ENCODE results near the gene ALS2. TPM values are rescaled to one million over a fixed set of nuclear protein-coding genes. Genes with fewer than 3 reads are reported as not detected.

Gene ALS2
- total RNA-seq, 1 experiment from 2014 or later: 28.4 TPM

DNA sequence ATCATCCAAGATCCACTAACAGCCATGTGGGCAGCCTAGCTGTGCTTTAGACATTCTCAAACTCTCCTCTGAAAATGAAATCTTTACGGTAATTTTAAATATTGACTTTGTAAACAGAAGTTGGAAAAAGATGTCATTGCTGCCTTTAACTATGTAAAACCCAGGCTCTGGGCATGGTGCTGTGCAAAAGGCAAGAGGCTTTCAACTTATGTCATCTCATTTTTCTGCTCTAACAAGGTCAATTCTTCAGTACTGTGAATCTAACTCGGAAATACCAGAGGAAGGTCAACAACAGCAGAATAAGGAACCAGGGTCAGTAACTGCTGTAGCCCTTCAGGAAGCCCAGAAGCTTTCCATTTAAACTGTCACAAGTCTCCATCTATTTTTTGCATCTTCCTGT, 45.2 kb downstream of the ALS2 start:
- Histone ChIP-seq H4K91ac (ENCODE audit: insufficient read length, low read depth, low read length) (no peak overlapping the region), H3K27me3 (ENCODE audit: insufficient read depth, low read length) (no peaks in the 10 kb centered on the region), H3K18ac (ENCODE audit: insufficient read length, low read depth, low read length) (no peak overlapping the region), H3K4me2 (ENCODE audit: insufficient read depth, insufficient read length, low read length) (no peak overlapping the region), H4K5ac (ENCODE audit: insufficient read length, low read depth, low read length) (no peak overlapping the region), H2AFZ (ENCODE audit: low read length) (no peak overlapping the region), H3T11ph (ENCODE audit: low read length) (no peak overlapping the region), H3K14ac (ENCODE audit: insufficient read depth, low read length) (no peak overlapping the region), H3K23me2 (ENCODE audit: insufficient read length, low read depth, low read length, poor library complexity, severe bottlenecking) (no peaks in the 10 kb centered on the region), H3K4me1 (ENCODE audit: insufficient read depth, low read length) (no peaks in the 10 kb centered on the region), H4K20me1 (ENCODE audit: control insufficient read depth, insufficient read depth, insufficient read length) (no peaks in the 10 kb centered on the region), H2BK5ac (ENCODE audit: insufficient read length, low read length) (no peak overlapping the region), H3K56ac (ENCODE audit: insufficient read length, low read depth, low read length) (no peak overlapping the region), H2BK20ac (ENCODE audit: low read depth, low read length, poor library complexity, severe bottlenecking) (no peak overlapping the region), H2AK5ac (ENCODE audit: insufficient read length, low read length) (no peak overlapping the region), H2BK12ac (ENCODE audit: insufficient read length, low read depth, low read length) (no peak overlapping the region), H2BK120ac (ENCODE audit: low read depth, low read length, poor library complexity, severe bottlenecking) (no peak overlapping the region), H2BK15ac (ENCODE audit: low read depth, low read length) (no peak overlapping the region), H3K23ac (ENCODE audit: insufficient read length, low read depth, low read length) (no peak overlapping the region), H3K4ac (ENCODE audit: low read depth, low read length) (no peak overlapping the region), H3K27ac (ENCODE audit: insufficient read length, low read depth, low read length) (no peak overlapping the region), H4K8ac (replicated peaks; ENCODE audit: insufficient read length, low read depth, low read length) (no peak overlapping the region), H3K9me3 (ENCODE audit: control insufficient read depth, low read depth, low read length) (no peaks in the 10 kb centered on the region), H3K79me2 (ENCODE audit: insufficient read depth, low read length) (no peaks in the 10 kb centered on the region), H3K79me1 (ENCODE audit: insufficient read depth, low read depth, low read length, poor library complexity, severe bottlenecking) (no peaks in the 10 kb centered on the region), H3K9ac (ENCODE audit: extremely low read depth, insufficient read length, low read length) (no peak overlapping the region)
- Mint-ChIP-seq H3K27me3 (ENCODE audit: low read depth) (no peaks in the 10 kb centered on the region), H3K4me3 (no peak overlapping the region), H3K36me3 (ENCODE audit: insufficient read depth in 1 of 3, low read depth in 3 of 3) (peaks cover 16 to 36% (median 36%) of the 10 kb centered on the region in 3 experiments; a peak in 6 of 7 replicates), H3K4me1 (peaks cover 5 to 7% of the 10 kb centered on the region in 2 experiments; a peak in 3 of 4 replicates), H3K27ac (no peak overlapping the region), H3K9me3 (peaks cover 2 to 8% of the 10 kb centered on the region in 2 experiments; a peak in 1 of 5 replicates)
- no peak for DNase-seq
- WGBS (ENCODE audit: extremely low coverage, insufficient read length, low lambda C conversion rate): no CpG with 5 or more reads among the region's 2 CpGs
- TF ChIP-seq, protein P1, sequence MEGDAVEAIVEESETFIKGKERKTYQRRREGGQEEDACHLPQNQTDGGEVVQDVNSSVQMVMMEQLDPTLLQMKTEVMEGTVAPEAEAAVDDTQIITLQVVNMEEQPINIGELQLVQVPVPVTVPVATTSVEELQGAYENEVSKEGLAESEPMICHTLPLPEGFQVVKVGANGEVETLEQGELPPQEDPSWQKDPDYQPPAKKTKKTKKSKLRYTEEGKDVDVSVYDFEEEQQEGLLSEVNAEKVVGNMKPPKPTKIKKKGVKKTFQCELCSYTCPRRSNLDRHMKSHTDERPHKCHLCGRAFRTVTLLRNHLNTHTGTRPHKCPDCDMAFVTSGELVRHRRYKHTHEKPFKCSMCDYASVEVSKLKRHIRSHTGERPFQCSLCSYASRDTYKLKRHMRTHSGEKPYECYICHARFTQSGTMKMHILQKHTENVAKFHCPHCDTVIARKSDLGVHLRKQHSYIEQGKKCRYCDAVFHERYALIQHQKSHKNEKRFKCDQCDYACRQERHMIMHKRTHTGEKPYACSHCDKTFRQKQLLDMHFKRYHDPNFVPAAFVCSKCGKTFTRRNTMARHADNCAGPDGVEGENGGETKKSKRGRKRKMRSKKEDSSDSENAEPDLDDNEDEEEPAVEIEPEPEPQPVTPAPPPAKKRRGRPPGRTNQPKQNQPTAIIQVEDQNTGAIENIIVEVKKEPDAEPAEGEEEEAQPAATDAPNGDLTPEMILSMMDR (conservative IDR thresholded peaks at IDR 0.05): no peak
